ENCODE results near the gene MYMK. TPM values are rescaled to one million over a fixed set of nuclear protein-coding genes. Genes with fewer than 3 reads are reported as not detected.

The MYMK gene
- total and polyA plus RNA-seq, 12 donors, result not detected

DNA sequence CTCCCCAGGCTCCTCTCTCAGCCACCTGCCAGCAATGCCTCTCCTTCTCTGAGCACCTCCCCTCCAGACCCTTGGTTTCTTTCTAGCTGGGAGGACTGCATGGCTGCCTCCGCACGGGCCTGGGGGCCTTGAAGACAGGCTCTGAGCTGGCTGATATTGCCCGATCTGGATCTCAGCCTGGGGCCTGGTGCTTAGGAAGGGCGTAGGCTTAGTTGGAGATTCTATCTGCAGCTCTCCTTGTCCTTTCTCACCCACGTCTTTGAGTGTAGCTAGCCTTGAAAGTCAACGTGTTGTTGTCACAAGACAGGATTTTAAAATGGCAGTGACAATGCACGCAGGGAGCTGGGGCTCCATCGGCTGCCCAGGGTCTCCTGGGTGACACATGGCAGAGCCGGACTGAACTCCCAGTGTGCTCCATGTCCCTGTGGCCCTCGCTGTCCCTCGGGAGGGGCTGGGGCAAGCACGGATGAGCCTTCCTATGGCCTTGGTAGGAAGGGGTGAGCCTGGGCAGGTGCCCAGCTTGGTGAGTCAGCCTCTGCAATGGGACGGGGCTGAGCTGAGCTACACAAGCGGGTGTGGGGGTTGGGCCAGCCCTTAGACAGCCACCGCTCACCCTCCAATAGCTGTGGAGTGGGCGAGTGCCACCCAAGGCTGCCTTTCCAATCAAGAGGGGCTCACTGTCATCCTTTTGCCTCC, 19.2 kb upstream of the MYMK start:
- Histone ChIP-seq H3K36me3 (peaks cover 0 to 19% (median 0%) of the 10 kb centered on the region in 9 donors), H3K4me3 (no peak overlapping the region), H3K27me3 (peaks cover 0 to 3% (median 0%) of the 10 kb centered on the region in 7 donors), H3K27ac (no peak overlapping the region), H3K4me1 (peaks cover 15 to 61% (median 47%) of the 10 kb centered on the region in 9 donors), H3K9me3 (no peaks in the 10 kb centered on the region)
- DNase-seq (no peak), ATAC-seq (no peak)
- TF ChIP-seq, protein P1, sequence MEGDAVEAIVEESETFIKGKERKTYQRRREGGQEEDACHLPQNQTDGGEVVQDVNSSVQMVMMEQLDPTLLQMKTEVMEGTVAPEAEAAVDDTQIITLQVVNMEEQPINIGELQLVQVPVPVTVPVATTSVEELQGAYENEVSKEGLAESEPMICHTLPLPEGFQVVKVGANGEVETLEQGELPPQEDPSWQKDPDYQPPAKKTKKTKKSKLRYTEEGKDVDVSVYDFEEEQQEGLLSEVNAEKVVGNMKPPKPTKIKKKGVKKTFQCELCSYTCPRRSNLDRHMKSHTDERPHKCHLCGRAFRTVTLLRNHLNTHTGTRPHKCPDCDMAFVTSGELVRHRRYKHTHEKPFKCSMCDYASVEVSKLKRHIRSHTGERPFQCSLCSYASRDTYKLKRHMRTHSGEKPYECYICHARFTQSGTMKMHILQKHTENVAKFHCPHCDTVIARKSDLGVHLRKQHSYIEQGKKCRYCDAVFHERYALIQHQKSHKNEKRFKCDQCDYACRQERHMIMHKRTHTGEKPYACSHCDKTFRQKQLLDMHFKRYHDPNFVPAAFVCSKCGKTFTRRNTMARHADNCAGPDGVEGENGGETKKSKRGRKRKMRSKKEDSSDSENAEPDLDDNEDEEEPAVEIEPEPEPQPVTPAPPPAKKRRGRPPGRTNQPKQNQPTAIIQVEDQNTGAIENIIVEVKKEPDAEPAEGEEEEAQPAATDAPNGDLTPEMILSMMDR (IDR thresholded peaks at IDR 0.05), result no peak
- intact Hi-C loops (cut with DNase I), result no loop called here
- WGBS, 2 donors, result 80 to 84% methylated on average over 16 of the region's 16 CpGs

DNA sequence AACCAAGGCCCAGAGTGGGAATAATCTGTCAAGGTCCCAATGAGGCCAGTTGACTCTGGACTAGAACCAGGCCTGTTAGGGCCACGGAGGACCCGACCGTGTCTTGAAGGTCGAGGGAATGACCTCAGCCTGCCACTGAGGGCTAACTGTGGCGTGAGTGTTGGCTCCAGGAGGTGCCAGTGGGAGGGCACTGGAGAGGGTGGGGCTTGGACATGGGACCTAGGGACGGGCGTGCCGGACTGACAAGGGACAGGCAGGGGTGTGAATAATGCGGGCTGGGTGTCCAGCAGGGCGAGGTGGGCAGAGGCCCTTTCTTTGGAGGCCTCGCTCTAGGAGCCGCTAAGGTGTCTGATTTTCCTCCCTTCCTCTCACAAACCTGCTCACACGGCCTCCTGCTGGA, 17.2 kb upstream of the MYMK start:
- intact Hi-C loops (cut with DNase I), result no loop called here
- H3K36me3 ChIP-seq, result peaks cover 0 to 13% (median 0%) of the 10 kb centered on the region in 9 donors
- peak in 1 of 8 donors; percentile 28 for ATAC-seq
- H3K4me3 ChIP-seq, result no peak overlapping the region
- H3K27me3 ChIP-seq, result peaks cover 0 to 4% (median 0%) of the 10 kb centered on the region in 7 donors
- TF ChIP-seq, protein P1 (IDR thresholded peaks at IDR 0.05), result no peak
- 61 to 73% methylated on average over 13 of the region's 13 CpGs for WGBS, 2 donors
- no peak for DNase-seq
- peaks cover 22 to 72% (median 54%) of the 10 kb centered on the region in 9 donors for H3K4me1 ChIP-seq
- H3K9me3 ChIP-seq, result no peaks in the 10 kb centered on the region
- H3K27ac ChIP-seq, result no peak overlapping the region

DNA sequence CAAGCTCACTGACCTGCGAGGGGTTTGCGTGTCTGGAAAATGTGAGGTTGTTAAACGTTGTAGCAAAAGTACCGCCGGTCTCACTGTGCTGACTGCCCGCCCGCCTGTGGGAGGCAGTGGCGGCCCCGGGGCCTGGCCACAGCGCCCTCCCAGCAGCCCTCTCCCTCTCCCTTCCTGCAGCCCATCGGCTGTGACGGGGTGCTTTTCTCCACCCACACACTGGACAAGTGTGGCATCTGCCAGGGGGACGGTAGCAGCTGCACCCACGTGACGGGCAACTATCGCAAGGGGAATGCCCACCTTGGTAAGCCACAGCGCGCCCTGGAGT, 15.9 kb upstream of the MYMK start:
- intact Hi-C loops (cut with DNase I), result no loop called here
- Histone ChIP-seq H3K36me3 (peaks cover 0 to 12% (median 0%) of the 10 kb centered on the region in 9 donors), H3K4me1 (peaks cover 18 to 63% (median 49%) of the 10 kb centered on the region in 9 donors), H3K4me3 (no peak overlapping the region), H3K9me3 (no peaks in the 10 kb centered on the region), H3K27me3 (peaks cover 0 to 6% (median 0%) of the 10 kb centered on the region in 7 donors), H3K27ac (peak overlapping the region in 5 of 10 donors; percentile 58 to 85 (median 71))
- TF ChIP-seq, protein P1 (IDR thresholded peaks at IDR 0.05), result peak in 1 of 9 donors; percentile 9
- WGBS, 2 donors, result 73 to 83% methylated on average over 18 of the region's 18 CpGs
- DNase-seq (no peak), ATAC-seq (peak in 1 of 8 donors; percentile 5)

DNA sequence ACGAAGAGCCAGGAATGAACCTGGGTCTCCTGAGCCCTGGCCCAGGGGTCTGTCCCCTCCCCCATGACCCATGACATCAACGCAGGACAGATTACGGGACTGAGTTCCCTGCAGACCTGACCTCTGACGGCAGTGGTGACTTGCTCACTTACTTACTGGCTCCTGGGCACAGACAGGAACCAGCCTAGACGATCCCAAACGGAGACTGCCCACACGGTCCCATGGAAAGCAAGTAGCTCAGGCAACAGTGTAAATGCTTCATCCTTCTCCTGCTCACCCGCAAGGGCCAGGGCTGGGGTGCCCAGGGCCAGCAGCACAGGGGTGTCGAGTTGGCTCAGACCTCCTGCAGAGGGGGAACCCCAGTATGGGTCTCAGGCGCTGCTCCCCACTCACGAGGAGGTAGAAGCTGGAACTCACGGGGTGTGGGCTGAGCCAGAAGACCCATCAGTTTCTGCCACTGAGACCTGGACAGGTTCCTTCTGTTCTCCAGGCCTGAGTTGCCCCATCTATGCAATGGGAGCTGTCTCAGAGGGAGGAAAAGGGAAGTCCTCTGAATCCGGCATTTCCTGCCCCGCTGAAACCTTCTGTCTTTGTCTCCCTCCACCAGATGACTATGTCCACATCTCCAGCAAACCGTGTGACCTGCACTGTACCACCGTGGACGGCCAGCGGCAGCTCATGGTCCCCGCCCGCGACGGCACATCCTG, 15.4 kb upstream of the MYMK start:
- intact Hi-C loops (cut with DNase I), result loop anchor here in 1 of 10 donors (2.0 to 5.0 kb wide), 2 partner anchors 19 to 37 kb away; no protein-coding TSS in a partner anchor

More for the DNA sequence above, 15.4 kb upstream of the MYMK start:
- no peaks in the 10 kb centered on the region for H3K9me3 ChIP-seq
- peaks cover 0 to 10% (median 0%) of the 10 kb centered on the region in 7 donors for H3K27me3 ChIP-seq
- TF ChIP-seq, protein P1 (IDR thresholded peaks at IDR 0.05), result no peak
- ATAC-seq, result peak in 7 of 8 donors; percentile 19 to 43 (median 35)
- 59 to 61% methylated on average over 22 of the region's 22 CpGs for WGBS, 2 donors
- peaks cover 15 to 63% (median 46%) of the 10 kb centered on the region in 9 donors for H3K4me1 ChIP-seq
- H3K27ac ChIP-seq, result peak overlapping the region; percentile 1 to 85 (median 58)
- peaks cover 0 to 12% (median 0%) of the 10 kb centered on the region in 9 donors for H3K36me3 ChIP-seq
- peak overlapping the region in 9 of 10 donors; percentile 1 to 51 (median 36) for H3K4me3 ChIP-seq
- no peak for DNase-seq

All from heart right ventricle (tissue), 16 donors.